GM19372 (cell line): Measurements from ENCODE around the gene PLOD1.
"Not testable (repeated sequence)": the region's sequence is repeated elsewhere in the genome, so short reads cannot be mapped to it uniquely, and the experiment has no call there.

Experiments
- ATAC-seq: cut with Tn5 transposase; IDR thresholded peaks from one replicate; pipeline ENCODE4 v1.9.1; 2021; ENCODE audit warnings: mild to moderate bottlenecking, low read depth, moderate library complexity; ENCODE audit not compliant: unreplicated experiment

PLOD1 gene

DNA sequence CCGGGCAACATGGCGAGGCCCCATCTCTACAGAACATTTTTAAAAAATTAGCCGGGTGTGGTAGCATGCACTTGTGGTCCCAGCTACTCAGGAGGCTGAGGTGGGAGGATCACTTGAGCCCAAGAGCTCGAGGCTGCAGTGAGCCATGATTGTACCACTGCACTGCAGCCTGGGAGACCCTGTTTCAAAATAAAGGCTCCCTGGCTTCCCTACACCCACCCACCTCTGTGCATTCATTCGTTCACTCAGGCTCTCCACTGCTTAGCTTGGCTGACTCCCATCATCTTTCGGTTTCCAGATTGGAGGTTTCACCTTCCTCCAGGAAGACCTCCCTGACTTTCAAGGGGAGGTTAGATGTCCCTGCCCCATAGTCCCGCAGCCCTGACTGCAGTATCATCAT lies 22.5 kb upstream of the PLOD1 start:
- ATAC-seq = no peak

DNA sequence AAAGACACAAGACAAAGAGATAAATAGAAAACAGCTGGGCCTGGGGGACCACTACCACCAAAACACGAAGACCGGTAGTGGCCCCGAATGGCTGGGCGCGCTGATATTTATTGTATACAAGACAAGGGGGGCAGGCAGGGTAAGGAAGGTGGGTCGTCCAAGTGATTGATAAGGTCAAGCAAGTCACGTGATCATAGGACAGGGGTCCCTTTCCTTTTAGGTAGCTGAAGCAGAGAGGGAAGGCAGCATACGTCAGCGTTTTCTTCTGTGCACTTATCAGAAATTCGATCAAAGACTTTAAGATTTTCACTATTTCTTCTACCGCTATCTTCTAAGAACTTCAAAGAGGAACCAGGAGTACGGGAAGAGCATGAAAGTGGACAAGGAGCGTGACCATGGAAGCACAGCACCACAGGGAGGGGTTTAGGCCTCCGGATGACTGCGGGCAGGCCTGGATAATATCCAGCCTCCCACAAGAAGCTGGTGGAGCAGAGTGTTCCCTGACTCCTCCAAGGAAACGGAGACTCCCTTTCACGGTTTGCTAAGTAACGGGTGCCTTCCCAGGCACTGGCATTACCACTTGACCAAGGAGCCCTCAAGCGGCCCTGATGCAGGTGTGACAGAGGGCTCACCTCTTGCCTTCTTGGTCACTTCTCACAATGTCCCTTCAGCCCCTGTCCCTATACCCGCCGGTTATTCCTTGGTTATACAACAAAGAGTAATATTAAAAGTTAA lies 21.9 kb upstream of the PLOD1 start:
- ATAC-seq = not testable (repeated sequence)

GRCh38 chr1:11913291-11913690 lies 21.2 kb upstream of the PLOD1 start:
- ATAC-seq = no peak

DNA sequence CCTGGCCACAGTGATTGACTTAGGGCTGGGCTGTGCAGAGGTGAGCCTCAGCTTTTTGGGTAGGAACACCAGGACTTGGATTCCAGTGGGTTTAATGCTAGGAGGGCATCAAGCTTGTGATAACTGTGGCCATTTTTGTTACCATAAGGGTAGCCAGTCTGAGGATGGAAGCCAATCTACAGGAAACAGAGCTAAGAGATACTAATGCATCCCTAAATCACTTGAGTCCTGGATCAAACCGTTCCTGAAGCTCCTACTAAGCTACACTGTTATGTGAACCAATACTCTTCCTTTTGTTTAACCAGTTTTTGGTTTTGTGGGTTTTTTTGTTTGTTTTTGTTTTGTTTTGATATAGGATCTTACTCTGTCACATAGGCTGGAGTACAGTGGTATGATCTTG lies 20.5 kb upstream of the PLOD1 start:
- no peak for ATAC-seq

- no peak for ATAC-seq
Measured at GRCh38 chr1:11918799-11919519, 15.6 kb upstream of the PLOD1 start.

DNA sequence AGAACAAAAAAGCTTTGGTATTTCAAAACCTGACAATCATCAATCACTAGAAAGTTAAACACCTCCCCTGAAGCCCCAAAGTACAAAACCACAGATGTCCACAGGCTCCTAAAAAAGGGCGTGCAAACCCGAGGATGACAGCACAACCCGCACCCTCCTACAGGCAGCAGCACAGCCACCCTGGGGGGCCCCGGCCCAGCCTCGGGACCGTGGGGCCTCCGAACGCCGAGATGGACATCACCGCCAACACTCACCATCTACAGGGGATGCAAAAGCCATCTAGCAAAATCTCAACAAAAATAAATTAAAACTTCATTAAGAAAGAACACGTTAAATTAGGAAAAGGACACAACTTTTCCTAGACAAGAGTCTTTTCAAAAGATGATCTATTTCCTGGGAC lies 14.9 kb upstream of the PLOD1 start:
- no peak for ATAC-seq

GRCh38 chr1:11920239-11920903 lies 14.1 kb upstream of the PLOD1 start:
- ATAC-seq = no peak

GRCh38 chr1:11921022-11921421 lies 13.5 kb upstream of the PLOD1 start:
- ATAC-seq = no peak

- ATAC-seq = no peak
Measured at GRCh38 chr1:11923069-11923826, 11.3 kb upstream of the PLOD1 start.

- no peak for ATAC-seq
Measured at GRCh38 chr1:11923827-11924113, 10.7 kb upstream of the PLOD1 start.

- no peak for ATAC-seq
Measured at GRCh38 chr1:11924334-11925195, 10.0 kb upstream of the PLOD1 start.

DNA sequence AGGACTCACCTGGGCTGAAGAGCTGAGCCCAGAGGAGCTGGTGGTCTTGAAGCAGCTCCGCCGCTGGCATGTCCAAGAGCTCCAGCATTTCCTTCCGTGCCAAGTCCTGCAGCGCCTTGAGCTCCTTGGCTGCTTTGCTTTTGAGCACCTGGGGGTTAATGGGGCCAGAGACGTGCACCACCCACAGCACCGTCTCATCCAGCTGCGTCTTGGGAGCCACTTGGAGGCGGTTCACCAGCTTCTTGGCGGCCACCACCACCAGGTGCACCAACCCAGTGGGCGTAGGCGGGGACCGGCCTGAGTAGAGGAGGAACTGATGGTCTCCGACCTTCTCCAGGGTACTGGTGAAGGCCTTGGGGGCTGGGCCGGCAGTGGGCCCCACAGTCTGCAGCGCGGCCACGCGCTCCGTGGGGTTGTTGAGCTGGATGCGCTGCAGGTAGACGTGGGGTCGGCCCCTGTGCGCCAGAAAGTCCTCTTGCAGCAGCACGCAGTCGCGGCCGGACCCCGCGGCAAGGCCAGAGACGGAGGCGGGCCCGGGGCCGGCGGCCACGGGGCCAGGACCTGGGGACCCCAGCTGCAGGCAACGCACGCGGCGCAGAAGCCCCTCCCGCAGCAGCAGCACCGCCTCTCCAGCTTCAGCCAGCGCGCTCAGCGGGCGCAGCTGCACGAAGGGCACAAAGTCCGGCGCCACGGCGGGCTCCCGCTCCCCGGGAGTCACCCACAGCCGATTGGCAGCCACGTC lies 9.2 kb upstream of the PLOD1 start:
- ATAC-seq = peak; percentile 5

DNA sequence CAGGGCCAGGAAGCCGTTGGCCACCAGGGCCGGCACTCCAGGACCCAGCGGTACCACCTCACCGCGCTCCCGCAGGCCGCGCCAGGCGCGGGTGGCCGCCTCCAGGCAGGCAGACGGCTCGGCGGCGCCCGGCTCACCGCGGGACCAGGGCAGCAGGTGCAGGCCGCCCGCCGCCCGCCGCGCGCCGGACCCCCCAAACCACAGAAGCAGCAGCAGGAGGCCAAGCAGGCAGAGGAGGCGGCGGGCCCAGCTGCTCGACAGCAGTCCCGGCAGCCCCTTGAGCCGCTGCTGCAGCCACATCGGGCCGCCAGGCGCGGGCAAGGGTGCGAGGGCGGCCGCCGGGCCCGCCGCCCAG lies 8.6 kb upstream of the PLOD1 start:
- peak; percentile 22 for ATAC-seq

DNA sequence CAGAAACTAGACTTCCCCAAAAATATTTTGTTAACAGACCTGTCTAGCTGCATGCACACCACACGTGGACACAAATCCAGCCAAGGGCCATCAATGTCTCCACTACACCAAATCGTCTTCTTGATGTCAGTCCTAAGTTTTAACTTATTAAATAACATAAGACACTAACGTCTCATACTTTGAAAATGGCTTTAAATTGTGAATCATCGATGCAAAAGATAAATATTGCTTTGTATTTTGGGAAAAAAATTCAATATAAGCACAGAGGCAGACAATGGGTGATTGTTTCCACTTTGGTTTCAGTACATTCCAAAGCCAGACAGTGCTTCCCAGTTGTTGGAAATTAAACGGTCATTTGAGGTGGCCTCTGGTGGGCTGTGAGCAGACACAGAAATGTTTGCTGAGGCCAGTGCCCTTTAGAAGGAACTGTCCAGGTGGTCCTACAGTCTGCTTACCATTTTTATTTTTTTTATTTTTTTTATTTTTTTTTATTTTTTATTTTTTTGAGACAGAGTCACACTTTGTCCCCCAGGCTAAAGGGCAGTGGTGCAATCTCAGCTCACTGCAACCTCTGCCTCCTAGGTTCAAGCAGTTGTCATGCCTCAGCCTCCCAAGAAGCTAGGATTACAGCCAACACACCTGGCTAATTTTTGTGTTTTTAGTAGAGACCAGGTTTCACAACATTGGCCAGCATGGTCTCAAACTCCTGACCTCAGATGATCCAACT lies 6.5 kb upstream of the PLOD1 start:
- ATAC-seq = no peak

- no peak for ATAC-seq
Measured at GRCh38 chr1:11929849-11930248, 4.7 kb upstream of the PLOD1 start.

- no peak for ATAC-seq
Measured at GRCh38 chr1:11930571-11931445, 3.7 kb upstream of the PLOD1 start.

DNA sequence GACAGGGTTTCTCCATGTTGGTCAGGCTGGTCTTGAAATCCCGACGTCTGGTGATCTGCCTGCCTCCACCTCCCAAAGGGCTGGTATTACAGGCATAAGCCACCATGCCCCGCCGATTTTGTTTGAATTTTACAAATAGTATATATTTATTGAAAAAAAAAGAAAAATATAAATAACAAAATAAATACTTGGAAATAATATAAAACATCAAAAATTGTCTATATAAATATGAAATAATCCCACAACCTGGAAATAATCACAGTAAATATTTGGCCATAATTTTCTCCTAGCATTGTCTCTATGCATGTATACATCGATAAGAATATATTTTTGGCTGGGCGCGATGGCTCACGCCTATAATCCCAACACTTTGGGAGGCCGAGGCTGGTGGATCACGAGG lies 2.7 kb upstream of the PLOD1 start:
- ATAC-seq = no peak

DNA sequence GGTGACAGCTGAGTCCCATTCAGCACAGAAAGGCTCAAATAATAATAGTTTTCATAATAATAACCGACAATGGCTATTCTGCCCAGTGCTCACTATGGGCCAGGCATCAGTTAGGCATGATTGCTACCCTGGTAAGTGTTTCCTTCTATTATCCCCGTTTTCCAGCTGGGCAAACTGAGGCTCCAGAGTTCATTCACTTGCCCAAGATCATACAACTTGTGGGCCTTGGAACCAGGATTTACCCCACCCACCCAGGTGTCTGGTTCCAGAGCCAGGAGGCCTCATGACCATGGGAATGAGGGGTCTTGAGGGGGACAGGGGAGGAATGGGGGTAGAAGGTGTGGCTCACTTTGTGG lies 518 bp downstream of the PLOD1 start:
- peak; percentile 11 for ATAC-seq
